Measurements from ENCODE around the gene DAPK2. TPM values are rescaled to one million over a fixed set of nuclear protein-coding genes. Genes with fewer than 3 reads are reported as not detected.

The DAPK2 gene
- total RNA-seq, 1 donor from 2014 or later: 0.82 TPM

DNA sequence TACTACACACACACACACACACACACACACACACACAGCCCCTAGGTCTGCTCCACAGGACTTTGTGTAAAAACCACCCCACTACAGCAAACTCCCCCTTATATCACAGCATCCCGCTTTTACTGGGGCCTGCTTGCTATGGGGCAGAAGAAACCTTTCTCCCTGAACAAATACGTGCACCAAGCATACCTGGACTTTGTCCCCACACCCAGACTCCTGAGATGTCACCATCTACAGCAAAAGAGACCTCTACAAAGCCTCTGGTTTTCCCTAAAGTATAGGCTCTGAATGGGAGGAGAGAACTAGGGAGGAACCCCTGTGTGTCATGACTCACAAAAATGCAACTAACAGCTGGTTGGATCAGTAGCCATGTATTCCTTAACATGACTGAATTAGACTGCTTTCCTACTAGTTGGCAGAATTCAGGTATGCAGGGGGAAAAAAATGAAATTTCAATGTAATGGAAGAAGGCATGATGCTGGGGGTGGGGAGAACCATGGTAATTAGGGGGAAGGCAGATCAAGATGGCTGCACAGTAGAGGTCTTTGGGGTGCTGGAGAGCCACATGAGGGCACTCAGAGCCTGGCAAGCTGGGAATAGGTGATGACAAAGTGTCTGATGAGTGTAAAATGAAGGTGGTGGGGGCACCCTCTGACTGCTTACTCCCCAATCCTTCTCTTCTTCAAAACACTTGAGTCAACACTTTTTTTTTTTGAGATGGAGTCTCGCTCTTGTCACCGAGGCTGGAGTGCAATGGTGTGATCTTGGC lies 45.9 kb downstream of the DAPK2 start:
- DNase-seq (ENCODE audit: low spot score in 2 of 2) (no peak), FAIRE-seq (no peak)

GRCh38 chr15:63999177-63999576 lies 47.1 kb downstream of the DAPK2 start:
- FAIRE-seq (no peak), DNase-seq (ENCODE audit: low spot score in 2 of 2) (no peak)

DNA sequence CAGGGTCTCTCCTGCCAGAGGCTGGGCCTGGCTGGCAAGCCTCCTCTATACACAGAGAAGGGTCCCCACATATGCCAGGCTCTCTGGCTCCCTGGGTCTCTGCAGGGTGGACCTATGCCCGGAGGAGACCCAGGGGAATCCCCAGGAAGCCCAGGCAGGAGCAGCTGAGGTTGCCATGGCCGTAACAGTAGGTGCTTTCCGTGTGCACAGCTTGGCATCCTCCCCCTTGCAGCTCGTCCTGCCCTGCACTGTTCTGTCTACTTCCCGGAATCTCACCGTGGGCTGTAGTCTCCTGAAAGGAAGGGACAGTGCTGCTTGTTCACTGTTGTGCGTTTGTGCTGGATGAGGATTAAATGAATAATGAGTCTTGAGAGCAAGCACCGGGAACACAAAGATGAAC lies 47.8 kb downstream of the DAPK2 start:
- no peak for DNase-seq (ENCODE audit: low spot score in 2 of 2)
- no peak for FAIRE-seq

DNA sequence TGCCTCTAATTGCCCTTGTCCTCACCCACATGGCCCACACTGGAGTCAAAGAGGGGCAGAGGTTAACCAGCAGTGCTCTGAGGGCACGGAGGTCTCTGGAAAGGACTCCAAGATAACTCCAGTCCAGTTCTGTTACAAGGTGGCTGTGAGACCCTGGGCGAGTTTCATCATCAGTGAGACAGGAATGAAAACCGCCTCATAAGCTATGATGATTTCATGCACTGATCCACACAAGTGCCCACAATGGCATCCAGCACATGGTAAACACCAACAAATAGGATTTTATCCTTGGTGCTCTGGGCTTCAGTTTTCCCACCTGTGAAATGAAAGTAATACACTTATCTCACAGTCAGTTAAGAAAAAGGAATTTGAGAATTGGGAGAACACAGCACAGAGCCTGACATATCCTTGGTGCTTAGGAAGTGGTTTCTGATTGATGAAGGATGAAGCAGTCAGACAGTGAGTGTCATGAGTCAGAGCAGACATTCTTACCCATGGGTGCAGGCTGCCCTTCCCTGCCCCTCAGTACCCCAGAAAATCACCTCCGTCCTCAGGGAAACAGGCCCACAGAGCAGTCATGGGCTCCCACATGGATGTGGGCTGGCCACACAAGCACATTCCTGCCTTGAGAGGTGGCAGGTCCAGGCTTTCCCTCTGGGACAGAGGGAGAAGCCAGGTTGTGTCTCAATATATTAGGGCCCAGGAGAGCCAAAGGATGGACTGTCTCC lies 48.4 kb downstream of the DAPK2 start:
- no peak for DNase-seq (ENCODE audit: low spot score in 2 of 2)
- no peak for FAIRE-seq

DNA sequence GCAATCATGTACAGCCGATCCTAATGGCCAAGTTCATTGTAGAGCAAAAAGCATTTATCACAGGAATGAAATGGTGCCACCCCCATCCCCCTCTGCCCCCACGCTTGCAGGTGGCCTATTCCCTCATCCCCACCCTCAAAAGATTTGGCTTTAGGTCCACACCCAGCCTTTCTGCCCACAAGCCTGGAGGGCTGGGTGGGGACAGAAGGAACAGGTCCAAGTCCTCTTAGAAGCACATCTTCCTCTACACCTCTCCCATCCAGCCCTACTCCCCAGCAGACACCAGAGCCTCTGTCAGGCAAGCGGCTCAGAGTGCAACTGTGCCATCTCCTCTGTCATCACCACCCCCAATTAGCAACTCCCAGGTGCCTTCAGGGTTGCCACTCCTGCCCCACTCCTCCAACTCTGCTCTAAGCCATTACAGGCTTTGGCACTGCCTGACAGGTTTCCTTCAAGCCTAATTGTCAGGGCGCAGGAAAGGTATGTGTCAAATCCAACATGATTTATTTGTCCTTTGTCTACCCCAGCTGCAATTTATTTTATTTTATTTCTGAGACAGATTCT lies 49.4 kb downstream of the DAPK2 start:
- FAIRE-seq: no peak
- no peak for DNase-seq (ENCODE audit: low spot score in 2 of 2)

- FAIRE-seq (no peak), DNase-seq (ENCODE audit: low spot score in 2 of 2) (no peak)
Measured at GRCh38 chr15:63995789-63996188, 50.5 kb downstream of the DAPK2 start.

DNA sequence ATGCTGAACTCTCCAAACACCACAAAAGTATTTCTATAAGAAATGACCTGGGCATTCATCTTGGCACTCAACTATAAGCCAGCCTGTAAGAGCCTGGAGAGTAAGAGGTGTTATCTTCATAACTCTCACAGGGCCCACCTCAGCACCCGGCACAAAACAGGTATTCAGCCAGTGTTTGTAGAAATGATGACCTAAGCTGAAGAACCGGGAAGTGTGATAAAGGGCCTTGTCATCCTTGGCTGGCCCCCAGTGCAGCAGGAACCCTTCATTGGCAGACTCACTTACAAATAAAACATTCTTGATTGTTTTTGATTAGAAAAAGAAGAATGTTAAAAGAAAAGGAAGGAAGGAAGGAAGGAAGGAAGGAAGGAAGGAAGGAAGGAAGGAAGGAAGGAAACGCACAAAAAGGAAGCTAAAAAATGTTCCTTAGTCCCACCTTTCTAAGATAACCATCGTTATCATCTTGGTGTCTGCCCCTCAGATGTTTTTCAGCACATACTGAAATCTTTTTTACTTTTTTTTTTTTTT lies 52.1 kb downstream of the DAPK2 start:
- no peak for DNase-seq (ENCODE audit: low spot score in 2 of 2)
- no peak for FAIRE-seq

DNA sequence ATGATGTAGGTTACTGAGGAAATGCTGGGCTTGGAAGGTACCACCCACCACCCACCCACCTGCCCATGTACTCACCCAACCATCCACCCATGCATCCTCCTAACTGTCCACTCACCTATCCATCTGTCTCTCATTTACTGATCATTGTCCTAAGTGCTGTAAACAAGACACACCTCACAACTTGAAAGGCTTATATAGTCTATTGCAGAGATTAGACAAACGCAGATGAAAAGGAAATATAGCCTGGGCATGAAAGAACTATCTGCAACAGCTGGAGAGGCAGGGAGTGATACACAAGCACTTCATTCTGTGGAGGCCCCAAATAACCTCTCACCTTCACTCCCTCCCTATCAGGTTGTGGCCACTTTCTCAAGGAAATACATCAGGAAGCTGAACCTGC lies 54.0 kb downstream of the DAPK2 start:
- FAIRE-seq: no peak

GRCh38 chr15:63991706-63992105 lies 54.6 kb downstream of the DAPK2 start:
- FAIRE-seq (no peak), DNase-seq (ENCODE audit: low spot score in 2 of 2) (no peak)

More for the DNA sequence above, 54.0 kb downstream of the DAPK2 start:
- DNase-seq (ENCODE audit: low spot score in 2 of 2): no peak

- no peak for FAIRE-seq
Measured at GRCh38 chr15:63990454-63990853, 55.8 kb downstream of the DAPK2 start.

GRCh38 chr15:63987796-63988378 lies 58.4 kb downstream of the DAPK2 start:
- FAIRE-seq: no peak
- no peak for DNase-seq (ENCODE audit: low spot score in 2 of 2)

More at GRCh38 chr15:63990454-63990853, 55.8 kb downstream of the DAPK2 start:
- DNase-seq (ENCODE audit: low spot score in 2 of 2): no peak

- no peak for DNase-seq (ENCODE audit: low spot score in 2 of 2)
- FAIRE-seq: no peak
Measured at GRCh38 chr15:63986751-63987341, 59.4 kb downstream of the DAPK2 start.

GRCh38 chr15:63986185-63986680 lies 60.1 kb downstream of the DAPK2 start:
- DNase-seq (ENCODE audit: low spot score in 2 of 2) (no peak), FAIRE-seq (no peak)

- DNase-seq (ENCODE audit: low spot score in 2 of 2) (no peak), FAIRE-seq (no peak)
Measured at GRCh38 chr15:63985221-63986184, 60.8 kb downstream of the DAPK2 start.

DNA sequence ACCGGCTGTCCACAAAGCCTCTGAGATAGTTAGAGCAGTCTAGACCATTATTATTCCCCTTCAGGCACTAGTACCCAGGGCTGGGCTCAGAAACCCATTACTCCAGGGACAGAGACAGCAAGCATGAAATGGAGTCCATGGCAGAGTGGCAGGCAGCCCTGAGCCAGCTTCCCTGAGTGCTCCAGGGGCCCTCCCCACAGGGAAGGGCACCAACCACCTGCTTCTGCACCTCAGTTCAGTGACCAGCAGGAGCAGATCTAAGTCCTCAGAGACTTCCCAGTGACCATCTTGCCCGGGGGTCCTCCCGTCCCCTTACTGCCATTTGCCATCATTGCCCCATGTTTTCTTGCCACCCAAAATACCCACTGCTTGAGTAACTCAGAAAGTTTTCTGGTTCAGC lies 62.0 kb downstream of the DAPK2 start:
- DNase-seq (ENCODE audit: low spot score in 2 of 2) (no peak), FAIRE-seq (no peak)

- DNase-seq (ENCODE audit: low spot score in 2 of 2) (no peak), FAIRE-seq (no peak)
Measured at GRCh38 chr15:63983061-63983711, 63.1 kb downstream of the DAPK2 start.

GRCh38 chr15:63982381-63982854 lies 63.9 kb downstream of the DAPK2 start:
- no peak for DNase-seq (ENCODE audit: low spot score in 2 of 2)
- no peak for FAIRE-seq

DNA sequence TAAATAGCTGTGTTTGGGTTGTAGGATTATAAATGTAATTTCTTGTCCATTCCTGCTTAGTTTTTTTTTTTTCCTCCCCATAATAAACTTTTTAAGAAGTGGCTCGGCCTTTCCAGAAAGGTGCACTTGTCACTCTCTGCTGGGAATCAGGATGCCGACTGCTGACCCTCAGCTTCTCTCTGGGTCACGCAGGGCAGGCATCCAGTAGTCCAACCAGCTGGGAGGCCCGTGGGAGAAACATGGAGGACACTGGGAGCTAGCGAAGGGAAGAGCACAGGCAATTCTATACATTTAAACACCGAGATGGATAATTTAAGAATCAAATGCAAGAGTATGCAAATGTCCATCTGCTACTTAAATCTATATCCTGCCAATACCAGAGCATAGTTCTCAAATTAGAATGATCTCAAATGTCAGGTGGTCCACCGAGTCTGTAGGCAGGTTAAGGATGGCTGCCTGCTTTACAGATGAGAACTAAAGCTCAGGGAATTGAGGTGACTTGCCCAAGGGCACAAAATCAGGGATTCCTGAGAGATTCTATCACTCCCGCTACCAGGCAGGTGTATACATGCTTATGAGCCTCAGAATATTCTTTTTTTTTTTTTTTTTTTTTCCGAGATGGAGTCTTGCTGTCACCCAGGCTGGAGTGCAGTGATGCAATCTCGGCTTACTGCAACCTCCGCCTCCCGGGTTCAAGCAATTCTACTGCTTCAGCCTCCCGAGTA lies 64.5 kb downstream of the DAPK2 start:
- no peak for DNase-seq (ENCODE audit: low spot score in 2 of 2)
- FAIRE-seq: no peak
